Suppressor macrophage treated with lipopolysaccharide for 1 hour (primary cell): ENCODE results near the gene PLD1.
A peak's percentile ranks its signal among the peaks of the same experiment; 100 is the strongest.

Source experiments
- DNase-seq, 3 donors: peaks; one replicate each; pipeline ENCODE4 v3.0.0-alpha.2; 2020 to 2022

Gene PLD1

DNA sequence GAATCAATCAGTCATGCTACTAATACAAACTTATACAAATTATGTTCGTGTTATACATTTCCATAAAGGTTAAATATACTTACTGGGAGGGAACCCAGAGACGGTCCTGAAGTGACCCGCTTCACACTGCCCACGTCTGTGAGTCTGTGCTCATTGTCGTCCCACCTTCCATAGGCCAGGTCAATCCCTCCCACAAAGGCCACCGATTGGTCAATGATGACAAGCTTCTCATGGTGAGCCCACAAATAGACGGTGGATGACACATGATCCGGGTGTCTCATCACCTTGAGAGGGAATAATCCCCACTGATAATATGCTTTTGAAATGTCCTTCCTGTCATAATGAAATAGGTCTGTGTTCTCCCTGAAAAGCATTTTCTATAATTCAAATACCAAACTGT lies 121.7 kb downstream of the PLD1 start:
- DNase-seq: no peak

DNA sequence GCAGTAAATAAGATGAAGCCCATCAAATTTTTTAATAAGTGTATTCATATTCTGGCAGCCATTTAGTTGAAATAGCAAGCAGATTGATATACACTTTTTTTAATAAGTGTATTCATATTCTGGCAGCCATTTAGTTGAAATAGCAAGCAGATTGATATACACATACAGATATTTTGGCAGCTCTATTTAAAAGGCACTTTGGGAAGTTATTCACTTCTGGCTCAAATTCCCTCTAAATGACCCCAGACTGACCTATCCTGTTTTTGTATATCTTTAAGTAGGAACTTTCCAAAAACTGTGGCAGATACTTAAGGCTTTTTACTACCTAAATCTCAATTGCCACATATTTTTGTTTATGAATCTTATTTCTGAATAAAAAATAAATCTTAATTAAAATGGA lies 122.3 kb downstream of the PLD1 start:
- no peak for DNase-seq

DNA sequence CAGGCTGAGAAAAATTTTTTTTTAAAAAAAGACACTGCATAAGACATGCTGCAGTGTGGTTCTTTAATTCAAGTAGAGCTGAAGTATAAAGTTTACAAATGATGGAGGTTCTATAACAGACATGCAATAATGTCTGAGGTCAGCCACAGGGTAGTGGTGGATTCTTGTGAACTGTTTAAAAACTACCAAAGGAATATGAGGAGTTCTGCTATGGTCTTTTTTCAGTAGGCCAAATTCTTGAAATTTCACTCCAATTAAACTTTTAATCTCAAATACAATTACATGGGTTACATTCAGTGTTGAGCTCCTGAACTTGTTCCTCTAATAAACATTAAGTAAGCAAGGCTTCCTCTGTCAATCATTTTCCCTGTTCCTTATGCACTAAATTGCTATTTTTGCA lies 122.7 kb downstream of the PLD1 start:
- no peak for DNase-seq

DNA sequence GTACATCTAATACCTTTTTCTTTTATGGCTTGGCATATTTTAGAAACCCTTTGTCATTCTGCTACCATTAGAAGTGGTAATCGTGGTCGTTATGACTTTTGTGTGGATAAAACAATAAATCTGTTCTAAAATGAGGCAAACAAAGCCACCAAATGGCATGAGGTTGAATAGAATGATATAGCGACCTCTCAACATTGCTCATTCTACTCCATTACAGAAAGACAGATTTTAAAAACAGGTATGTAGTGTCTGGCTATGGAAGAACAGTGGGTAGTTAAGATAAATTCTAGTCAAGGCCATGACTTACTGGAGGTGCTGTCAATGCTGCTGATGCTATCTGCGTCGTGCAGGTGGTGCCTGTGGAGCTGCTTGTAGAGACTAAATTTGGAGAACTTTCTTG lies 123.2 kb downstream of the PLD1 start:
- DNase-seq: no peak

DNA sequence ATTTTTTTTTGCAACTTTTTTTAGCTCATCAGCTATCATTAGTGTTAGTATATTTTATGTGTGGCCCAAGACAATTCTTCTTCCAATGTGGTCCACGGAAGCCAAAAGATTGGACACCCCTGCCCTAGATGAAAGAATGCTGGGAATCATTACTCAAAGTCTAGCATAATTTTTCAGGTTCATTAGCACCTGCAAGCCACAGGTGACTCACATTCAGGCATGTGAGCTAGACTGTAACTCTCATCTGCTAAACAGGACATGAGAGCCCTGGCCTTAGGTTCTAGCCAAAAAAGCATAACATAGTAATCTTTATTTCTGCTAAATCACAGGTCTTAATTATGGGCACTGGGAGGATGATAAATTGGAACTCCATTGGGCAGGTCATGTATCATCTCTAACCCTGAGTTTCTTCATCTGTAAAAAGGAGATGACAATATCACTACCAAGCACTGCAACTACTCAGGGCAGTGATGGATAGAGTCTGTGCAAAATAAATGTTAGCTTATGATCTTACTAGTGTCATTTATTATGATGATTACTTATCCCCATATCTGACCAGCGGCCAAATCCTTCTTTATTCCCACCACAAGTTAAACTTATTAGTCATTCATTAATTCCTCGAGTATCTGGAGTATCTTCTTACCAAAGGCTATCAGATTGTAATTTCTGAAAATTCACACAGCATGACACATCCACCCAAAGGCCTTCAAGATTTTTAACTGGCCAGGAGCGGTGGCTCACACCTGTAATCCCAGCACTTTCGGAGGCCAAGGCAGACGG lies 125.0 kb downstream of the PLD1 start:
- DNase-seq: no peak

DNA sequence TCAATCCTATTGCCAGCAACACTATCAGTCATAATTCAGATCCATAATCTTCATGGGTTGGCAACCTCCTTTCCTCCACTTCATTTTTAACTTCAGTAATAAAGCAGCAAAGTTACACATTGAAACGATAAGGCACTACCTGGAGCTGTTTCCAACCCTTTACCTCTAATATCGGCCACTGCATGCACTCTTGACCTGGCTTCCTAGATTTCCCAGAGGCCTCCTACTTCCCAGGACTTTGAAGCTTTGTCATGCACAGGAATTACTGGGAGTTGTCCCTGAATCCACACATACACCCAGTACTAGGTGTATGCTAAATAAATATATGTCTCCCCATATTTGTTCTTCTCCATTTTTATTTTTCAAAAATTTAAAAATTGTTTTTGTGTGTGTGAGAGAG lies 126.1 kb downstream of the PLD1 start:
- no peak for DNase-seq

DNA sequence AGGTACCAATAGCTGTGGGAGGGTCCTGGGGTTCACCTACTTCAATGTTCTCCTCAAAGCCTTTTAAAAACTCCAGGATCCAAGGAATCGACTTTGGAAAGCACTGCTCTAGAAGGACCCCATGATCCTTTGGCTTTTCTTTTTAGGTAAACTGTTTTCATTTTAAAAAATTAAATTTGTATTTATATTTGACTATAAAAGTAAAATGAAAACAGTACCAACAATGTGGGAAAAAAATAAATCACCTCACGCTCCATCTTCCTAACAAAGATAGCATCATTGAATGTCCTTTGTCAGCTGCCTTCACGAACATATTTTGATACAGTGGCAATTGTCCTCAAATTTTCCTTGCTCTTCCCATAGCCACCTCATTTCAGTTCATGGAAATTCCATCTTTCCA lies 127.5 kb downstream of the PLD1 start:
- DNase-seq: no peak

DNA sequence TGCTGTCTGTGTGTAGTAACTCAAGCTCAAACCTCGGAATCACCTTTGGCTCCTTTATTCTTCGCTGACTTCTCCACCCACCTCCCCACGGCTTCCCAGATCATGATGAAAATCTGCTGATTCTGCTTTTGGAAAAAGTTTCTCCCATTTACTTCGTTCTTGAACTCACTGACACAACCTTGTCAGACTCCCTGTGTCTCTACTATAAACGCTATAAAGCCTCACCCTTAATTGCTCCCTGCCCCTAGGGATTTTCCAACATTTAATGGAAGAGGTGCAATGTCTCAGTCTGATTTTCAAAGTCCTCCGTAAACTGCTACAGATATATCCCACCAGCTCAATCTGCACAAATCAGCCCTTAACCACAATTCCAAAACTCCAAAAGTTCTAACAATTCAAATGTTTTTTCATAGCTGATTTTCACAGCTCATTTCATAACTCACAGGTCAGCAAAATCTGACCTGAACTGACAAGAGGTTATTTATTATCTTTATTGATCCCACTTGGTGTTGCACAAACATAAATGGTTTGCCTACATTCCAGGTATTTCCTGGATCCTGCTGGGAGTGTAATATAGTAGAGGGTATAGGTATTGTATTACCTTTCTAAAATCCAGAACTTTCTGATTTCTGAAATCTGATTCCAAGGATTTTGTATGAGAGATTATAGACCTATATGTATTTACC lies 129.4 kb downstream of the PLD1 start:
- DNase-seq: no peak

DNA sequence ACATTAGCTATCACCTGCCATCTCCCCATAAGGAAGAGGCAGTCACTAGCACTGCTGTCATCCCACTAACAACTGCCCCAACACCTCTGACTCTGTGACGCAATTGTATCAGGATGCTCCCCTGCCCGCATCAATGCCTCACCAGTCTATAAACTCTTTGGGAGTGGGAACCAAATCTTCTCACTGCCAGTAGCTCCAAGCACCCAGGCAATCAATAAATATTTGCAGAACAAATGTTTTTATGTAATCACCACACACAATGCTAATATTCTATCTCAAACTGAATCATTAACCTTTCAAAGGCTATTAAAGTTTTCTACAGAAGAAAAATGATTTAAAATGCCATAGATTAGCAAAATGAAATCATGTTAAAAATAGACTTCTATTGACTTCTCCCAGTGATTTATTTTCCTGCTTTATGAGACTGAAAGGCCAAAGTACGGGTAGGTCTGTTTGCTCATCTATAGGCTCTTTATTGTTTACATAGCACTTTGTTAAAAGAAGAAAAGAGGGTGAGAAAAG lies 131.3 kb downstream of the PLD1 start:
- no peak for DNase-seq

DNA sequence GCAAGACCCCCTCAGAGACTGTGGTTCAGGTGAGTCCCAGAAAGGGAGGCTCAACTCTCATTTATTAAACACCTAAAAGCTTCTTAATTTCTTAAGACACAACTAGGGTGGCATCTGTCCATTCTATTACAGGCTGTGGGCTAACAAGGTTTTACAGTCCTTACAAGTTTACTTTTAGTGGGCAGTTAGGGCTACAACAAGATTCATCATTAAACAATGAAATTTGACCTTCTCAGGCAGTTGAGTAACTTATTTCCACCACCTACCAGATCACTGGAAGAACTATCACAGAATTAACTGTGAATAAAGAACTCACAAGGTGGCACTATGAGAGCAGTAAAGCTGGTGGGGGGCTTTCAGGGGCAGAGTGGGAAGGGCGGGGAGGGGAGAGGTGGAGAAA lies 132.6 kb downstream of the PLD1 start:
- DNase-seq: no peak

DNA sequence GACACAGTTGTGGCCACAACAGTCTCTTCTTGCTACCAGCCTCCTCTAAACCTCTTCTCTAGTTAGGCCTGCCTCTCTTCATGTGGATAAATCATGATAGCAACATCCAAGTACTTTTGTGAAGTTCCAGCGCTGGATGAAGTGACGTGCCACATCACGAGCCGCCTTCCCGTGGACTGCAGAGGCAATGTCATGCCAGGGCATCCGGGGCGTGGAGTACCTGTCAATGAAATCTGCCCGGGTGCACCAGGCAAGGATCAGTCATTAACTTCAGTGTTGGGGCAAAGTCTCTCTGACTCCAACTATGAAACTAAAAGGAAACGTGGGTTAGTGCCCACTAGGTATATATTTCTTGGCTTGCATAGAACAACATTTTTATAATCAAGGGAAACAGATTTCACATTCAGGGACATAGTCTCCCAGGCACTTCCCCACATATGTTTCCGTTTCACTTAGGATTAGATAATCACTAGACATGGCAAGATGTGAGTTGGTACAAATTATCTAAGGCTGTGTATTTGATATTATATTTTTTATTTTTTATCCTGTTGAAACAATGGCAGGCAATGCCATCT lies 133.6 kb downstream of the PLD1 start:
- DNase-seq: peak in 1 of 3 donors; percentile 3

DNA sequence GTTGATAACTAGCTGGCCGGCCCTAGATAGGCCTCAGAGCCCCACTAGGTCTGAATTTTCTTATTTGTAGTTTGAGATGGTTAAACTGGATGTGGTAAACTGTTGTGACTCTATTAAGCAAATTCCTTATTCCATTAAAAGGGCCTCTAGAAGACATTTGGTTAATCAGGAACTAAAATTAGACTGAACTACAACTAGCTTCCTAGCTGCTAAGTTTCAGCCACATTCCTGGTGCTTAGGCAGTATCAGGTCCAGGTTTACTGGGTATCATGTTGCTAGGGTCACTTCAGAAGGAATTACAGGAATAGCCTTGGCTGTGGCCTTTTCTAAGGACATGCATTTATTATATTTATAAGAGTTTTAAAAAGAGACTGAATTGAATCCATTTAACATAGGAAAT lies 136.3 kb downstream of the PLD1 start:
- DNase-seq: no peak

DNA sequence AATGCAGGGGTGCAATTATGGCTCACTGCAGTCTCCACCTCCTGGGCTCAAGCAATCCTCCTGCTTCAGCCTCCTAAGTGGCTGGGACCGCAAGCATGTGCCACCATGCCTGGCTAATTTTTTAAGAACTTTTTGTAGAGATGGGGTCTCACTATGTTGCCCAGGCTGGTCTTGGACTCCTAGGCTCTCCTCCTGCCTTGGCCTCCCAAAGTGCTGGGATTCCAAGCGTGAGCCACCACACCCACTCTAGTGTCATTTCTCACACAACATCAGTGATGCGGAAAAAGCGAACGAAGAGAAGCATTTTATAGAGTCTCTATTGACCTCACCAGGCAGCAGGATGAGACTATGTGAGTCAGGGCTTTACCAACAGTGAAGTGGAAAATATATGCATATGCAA lies 137.7 kb downstream of the PLD1 start:
- no peak for DNase-seq

DNA sequence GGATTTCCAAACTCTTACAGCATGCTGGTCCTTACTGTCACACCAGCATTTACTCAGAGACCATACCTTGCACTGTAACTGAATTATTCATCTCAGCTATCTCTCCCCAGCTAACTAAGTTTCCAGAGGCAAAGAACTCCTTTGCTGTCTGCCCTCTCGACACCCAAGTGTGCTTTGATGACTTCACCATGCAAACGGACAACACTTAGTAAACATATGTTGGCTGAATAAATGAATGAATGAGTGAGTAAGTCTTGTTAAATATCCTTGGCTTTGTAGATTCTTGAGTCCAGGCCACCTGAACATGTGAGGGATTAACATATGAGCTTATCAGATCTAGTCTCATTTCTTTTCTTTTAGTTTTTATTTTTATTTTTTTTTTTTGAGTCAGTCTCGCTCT lies 138.2 kb downstream of the PLD1 start:
- no peak for DNase-seq

DNA sequence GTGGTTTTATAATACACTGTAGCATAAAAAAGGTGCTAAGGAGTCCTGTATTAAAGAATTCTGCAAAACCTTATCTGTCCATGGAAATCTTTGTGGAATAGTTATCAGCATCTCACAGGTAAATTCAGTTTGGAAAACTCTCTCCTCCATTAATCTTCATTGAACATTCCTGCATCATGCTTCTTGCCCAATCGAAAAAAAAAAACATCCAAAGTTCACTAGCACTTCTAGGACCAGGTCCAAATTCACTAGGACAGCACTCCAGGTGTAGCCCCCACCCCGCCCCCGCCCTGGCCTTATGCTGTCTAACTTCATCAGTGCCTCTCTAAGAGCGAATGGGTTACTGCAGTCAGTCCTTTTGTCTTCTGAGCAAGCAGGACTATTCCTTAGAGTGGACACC lies 138.6 kb downstream of the PLD1 start:
- no peak for DNase-seq

DNA sequence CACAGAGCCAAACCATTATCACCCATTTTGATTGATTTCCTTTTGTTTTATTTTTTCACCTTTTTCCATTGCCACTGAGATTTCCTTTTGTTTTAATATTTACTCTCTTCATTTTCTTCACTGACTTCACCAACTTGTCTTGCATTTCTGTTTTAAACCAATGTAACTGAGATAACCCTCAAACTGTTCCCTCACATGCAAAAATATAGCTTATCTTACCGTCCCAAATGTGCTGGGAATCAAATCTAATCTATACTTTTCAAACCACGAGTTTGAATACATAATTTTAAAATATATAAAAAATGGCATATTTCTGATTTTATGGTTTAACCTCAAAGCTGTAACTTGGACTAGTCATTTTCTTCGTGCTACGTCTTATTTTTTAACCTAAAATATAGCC lies 143.8 kb downstream of the PLD1 start:
- no peak for DNase-seq

DNA sequence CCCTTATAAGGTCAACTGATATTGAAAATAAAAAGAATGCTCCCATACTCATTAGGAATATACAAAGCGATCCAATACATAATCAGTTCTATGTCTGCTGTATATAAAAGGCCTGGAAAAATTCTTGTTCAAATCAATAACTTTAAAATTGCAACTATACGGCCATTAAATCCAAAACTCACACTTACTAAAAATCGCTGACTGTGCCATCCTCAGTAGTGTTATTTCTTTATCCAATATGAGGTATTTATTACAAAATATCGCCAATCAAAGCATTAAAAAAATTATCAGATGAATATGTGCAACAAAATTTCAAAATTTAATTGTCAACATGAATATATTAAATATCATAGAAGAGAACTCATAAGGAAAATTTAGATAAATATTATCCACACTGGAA lies 146.5 kb downstream of the PLD1 start:
- DNase-seq: no peak

DNA sequence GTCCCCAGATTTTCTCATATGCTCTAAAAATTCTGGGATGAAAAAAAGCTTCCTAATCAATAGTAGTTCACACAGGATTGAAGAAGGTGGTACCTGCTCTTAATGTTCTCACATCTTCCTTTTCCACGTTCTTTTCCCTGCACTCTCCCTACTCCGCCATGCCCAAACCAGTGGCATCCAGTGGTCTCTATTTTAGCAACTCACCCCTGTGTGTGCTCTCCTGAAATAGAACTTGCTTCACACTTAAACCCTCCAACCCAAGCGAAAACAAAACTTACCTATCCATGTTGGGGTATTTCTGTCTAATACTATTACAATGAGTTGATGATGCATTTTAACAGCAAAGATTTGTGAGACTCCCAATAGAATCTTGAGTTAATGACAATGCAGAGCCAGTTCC lies 148.8 kb downstream of the PLD1 start:
- no peak for DNase-seq

DNA sequence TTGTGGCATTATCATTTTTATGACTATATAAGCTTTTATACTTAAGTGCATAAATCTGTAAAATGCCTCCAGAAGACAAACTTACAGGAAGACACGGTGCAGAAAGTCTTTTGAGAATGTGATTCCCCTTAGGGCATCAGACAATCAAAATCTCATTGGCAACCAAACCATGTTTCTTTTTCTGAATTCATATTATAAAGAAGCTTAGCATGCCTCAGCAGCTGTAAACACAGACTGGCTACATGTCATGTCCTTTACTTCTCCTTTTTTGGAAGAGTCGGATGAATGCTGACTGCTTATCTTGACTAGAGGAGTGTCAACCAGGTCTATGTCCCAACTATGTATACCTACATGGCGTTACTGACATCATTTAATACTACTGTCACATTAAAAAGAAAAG lies 150.1 kb downstream of the PLD1 start:
- no peak for DNase-seq

DNA sequence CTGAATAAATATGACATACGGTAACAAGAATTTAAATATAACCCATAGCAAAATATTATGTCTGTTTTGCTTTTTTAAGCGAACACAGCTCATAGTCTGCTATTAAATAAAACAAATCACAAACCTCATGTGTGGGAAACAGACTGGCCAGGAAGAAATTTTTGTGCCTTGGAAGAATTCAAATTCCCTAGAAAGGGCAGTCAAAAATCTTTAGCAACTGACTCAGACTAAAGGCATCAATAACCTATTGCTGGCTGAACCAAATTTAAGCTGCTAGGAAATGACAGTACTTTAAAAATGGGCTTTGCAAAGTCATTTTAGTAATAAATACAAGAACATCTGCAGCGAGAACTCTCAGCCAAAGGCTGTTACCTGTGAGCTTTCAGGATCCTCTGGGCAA lies 151.4 kb downstream of the PLD1 start:
- DNase-seq: no peak

DNA sequence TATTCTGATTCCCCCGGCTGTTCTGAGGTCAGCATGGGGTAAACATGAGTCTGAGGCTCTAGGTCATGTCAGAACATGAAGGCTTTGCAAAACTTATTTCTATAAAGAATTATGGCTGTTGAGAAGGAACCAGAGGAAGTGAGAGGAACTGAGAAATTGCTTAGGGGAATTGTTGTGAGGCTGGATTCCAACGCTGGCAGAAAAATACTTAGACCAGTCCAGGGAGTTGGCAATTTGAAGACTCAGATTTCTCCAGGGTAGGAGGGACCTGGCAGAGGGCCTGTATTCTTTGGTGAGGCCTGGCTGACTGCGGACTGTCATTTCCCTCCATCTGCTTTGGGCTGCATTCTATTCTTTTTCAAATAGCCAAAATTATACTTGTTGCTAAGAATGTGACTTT lies 155.5 kb downstream of the PLD1 start:
- DNase-seq: no peak

DNA sequence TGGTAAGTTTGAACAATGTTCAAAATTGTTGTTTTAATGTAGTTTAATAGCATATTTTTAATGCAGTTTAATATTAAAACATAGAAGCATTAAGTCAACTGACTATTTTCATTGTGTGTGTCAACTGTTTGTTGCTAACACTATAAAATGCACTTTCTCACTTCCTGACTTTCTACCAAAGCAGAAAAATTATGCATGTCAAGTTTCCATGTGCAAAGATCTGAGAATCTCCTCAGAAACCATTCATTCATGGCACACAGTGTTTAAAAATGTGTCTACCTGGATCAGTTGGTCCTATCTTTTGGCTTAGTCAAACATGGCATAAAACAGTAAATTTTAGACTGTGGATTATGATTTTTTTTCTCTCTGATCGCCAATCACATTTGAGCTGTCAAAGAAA lies 156.0 kb downstream of the PLD1 start:
- no peak for DNase-seq

DNA sequence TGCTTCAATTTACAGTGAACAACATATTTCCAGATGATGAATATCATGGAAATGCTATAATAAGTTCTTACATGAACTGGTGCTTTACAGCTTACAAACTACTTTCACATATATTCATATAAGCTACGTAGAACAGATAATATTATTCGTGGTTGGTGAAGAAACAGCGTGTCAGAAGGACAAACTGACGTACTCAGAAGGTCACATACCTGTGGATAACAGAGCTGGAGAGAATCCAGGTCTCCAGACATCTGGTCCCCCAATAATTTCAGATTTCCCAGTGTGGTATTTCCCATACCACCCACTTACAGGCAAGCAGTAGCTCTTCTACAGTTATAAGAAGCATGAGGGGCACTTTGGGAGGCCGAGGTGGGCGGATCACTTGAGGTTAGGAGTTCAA lies 156.6 kb downstream of the PLD1 start:
- no peak for DNase-seq

DNA sequence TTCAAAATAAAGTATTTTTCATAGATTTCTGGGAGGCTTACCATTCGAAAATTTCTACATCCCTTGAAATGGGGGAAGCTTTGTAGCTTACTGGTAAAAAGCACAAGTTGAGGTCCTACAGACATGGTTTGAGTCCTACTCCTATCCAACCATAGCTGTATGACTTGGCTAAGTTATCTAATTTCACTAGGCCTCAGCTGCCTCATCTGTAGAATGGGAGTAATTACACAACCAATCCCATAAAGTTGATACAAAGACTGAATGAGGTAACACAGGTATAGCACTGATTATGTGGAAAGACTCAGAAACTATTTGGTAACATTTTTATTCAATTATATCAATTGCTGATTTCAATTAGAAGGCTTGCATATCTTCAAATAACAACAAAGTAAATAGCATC lies 157.4 kb downstream of the PLD1 start:
- DNase-seq: no peak
